OCI-M1 (cell line): Measurements from ENCODE around the gene CCDC24.
A peak's percentile ranks its signal among the peaks of the same experiment; 100 is the strongest.

Experiments
- DNase-seq: peaks from one replicate; lab custom pipeline; 2025; lab: John Stamatoyannopoulos, UW

Gene CCDC24

DNA sequence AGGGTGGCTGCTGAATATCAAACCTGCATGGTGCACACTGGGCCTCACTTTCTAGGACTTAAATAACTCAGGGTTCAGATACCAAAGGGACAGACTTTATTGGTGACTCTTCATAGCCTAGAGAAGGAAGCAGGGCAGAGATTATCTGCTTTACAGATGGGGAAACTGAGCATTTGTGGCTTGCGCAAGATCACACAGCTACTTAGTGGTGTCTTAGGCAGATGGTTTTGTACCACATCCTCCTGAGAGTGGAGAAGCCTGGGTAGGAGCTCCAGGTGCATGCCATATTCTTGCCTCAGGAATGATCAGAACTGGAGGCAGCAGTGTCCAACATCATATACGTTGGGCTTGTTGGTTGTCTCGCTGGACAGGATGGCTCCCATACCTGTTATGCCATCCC, 28.4 kb upstream of the CCDC24 start:
- DNase-seq = no peak

DNA sequence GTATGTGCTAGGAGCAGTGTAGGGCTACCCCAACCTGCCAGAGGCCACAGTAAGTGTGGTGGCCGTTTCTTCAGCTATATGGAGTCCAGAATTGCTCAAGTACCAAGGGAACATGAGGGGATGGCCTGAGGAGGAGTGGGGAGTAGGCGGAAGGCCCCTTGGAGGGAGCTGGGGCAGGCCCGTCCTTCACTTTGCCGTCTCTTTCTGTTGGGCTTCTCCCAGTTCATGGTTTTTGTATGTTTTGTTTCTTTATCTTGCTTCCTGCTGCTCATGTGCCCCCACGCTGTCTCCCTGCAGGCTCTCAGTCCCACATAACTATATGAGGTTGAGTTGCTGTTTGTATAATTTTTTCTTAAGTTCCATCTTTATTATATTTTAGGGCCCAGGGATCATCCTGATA, 27.5 kb upstream of the CCDC24 start:
- no peak for DNase-seq

DNA sequence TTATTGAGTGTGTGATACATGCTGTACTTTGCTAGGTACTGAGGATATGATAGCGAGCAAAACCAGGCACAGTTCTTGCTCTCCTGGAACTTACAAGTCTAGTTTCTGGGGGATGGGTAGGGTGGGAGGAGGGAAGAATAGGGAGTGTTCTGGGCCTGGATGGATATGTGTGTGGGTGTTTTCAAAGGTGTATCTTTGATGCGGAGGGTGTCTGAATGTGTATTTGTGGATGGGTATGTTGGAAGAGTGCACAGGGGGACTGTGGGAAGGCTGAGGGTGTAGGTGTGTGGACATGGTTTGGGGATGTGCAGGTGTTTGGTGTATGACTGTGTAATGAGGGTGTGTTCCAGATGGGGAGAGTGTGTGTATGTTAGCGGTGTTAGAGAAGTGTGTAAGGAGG, 26.1 kb upstream of the CCDC24 start:
- no peak for DNase-seq

DNA sequence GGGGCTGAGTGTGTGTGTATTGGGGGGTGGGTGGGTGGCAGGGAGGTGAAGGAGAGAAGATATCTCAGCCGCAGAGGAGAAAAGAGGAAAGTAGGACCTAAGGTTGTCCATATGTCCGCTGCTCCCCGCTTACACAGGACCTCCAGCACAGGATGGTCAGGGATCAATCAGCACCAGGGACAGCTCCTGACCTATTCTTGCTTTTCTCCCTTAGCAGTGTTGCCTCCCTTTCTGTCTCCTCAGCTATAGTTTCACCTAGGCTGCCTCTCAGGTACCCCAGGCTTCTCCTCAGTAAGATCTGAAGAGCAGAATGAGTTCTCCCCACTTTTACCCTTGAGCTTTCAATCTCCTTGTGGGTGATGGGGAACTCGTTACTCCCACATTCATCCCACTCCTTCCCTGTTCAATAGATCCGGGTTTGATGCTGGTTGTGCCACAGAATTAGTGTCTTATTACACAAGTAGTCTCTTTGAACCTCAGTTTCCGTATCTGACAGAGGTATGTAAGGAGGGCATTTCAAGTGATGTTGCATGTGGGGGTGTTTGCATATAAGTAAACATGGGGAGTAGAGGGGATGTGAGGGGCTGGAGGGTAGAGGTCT, 23.0 kb upstream of the CCDC24 start:
- DNase-seq = peak; percentile 55

DNA sequence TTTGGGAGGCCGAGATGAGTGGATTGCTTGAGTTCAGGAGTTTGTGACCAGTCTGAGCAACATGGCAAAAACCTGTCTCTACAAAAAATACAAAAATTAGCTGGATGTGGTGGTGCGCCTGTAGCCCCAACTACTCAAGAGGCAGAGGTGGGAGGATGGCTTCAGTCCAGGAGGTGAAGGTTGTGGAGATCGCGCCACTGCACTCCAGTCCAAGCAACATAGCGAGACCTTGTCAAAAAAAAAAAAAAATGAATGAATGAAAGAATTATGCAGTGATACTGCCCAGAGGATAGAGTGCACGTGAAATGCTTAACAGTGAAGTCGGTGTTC, 22.0 kb upstream of the CCDC24 start:
- DNase-seq = no peak

DNA sequence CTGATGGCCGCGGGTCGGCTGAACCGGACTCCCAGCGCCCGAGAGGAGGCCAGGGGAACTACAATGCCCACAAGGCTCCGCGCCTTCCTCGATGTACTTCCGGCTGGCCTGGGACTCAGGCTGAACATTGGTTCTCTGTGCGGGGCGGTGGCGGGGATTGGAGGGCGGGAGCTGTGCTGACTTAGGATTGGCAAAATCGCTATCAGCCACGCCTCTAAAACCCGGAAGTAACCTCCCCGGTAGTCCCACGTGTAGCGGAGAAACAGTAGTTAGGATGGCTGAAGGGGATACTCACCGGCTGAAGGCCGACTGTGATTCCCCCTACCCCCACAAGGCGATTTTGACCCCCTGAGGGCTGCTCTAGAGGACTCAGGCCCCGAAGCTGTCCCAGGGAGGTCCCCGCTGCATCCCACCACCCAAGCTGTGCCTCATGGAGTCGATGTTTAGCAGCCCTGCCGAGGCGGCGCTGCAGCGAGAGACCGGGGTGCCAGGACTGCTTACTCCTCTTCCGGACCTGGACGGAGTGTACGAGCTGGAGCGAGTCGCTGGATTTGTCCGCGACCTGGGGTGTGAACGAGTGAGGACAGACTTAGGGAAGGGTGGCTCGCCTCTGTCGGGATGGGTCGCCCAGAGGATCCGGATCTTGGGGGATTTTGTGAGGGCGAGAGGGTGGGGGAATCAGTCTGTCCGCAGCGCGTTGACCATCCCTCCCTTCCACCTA, 21.5 kb upstream of the CCDC24 start, which contains the start of gene DPH2:
Gene DPH2, plus strand, starts transcription at position 265 of the 721 bp plus-strand sequence. Its CDS starts 166 bp downstream, at position 431.
- DNase-seq = peak; percentile 98

DNA sequence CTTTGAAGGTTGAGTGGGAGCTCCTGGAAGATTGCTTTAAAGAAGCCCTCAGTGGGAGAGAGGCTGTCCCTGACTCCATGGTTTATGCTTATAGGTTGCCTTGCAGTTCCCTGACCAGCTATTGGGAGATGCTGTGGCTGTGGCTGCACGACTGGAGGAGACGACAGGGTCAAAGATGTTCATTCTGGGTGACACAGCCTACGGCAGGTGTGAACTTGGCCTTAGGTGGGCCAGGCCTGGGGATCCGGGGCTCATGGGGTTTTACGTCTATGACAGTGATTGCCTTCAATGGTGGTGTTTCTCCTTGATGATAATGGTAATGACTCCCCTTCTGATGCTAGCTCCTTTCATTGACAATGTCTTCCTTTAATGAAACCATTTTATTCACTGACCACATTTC, 20.9 kb upstream of the CCDC24 start:
- DNase-seq = no peak

DNA sequence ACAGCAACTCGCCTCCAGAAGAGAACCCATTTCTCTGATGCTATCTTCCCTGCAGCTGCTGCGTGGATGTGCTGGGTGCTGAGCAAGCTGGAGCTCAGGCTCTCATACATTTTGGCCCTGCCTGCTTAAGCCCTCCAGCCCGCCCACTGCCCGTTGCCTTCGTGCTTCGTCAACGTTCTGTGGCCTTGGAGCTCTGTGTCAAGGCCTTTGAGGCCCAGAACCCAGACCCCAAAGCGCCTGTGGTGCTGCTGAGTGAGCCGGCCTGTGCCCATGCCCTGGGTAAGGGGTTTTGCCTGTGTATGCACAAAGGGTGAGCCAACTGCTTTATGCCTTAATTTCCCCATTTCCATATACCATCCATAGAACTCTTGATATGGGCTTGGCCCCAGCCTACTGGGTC, 20.5 kb upstream of the CCDC24 start:
- DNase-seq = no peak

DNA sequence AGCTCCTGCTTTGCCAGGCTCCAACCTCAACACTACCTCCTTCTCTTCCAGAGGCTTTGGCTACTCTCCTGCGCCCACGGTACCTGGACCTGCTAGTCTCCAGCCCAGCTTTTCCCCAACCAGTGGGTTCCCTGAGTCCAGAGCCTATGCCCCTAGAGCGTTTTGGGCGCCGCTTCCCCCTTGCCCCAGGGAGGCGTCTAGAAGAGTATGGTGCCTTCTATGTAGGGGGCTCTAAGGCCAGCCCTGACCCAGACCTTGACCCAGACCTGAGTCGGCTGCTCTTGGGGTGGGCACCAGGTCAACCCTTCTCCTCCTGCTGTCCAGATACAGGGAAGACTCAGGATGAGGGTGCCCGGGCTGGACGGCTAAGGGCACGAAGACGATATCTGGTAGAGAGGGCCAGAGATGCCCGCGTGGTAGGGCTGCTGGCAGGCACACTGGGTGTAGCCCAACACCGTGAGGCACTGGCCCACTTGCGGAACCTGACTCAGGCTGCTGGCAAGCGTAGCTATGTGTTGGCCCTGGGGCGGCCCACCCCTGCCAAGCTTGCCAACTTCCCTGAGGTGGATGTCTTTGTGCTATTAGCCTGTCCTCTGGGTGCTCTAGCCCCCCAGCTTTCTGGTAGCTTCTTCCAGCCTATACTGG, 19.9 kb upstream of the CCDC24 start:
- DNase-seq = no peak

DNA sequence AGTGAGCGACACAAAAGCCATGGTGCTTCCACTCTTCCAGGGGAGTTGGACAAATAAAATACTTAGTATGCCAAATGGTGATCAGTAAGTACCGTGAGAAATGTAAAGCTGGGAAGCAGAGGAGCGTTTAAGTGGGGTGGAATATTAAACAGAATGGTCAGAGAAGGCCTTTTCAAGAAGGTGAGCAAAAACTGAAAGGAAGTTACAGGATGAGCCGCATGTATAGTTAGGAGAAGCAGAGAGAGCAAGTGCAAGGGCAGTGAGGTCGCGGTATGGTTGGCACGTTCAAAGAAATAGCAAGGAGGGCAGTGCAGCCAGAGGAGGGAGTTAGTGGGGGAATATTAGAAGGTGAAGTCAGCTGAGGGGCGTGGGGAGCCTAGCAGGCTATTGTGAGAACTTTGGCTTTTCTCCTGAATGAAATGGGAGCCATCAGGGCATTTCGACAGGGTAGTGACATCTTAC, 17.4 kb upstream of the CCDC24 start:
- no peak for DNase-seq

DNA sequence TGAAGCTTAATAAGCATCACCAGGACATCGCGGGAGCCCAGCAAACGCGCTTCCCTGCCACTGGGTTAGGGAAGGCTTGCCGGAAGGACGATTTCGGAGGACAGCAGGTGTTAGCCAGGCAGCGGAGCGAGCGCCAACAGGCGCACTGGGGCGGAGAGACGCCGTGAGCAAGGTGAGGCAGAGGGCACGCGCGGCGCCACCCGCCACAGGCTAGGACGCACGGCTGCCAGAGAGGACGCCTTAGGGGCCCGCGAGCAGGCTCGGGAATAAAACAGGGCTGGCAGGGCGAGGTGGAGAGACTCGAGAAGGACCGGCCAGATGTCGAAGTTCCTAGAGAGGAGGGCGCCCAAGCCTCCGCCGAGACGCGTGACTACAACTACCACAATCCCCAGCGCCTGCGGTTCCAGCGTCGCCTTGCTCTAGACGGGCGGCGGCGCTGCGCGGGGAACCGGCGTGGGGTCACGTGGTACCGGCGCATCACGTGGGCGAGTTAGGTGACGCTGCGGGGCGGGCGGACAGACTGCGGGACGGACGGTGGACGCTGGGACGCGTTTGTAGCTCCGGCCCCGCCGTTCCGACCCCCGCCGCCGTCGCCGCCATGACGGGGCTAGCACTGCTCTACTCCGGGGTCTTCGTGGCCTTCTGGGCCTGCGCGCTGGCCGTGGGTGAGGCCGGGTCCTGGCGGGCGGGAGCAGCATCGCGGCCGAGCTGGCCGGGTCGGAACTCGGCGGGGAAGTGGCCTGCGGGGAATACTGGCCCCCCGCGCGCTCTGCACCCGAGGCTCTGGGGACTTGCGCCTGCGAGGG, 16.8 kb upstream of the CCDC24 start, which contains the start of gene ATP6V0B:
Gene ATP6V0B, plus strand, starts transcription at position 518 of the 806 bp plus-strand sequence. Its CDS starts 81 bp downstream, at position 599.
- DNase-seq = peak; percentile 97

DNA sequence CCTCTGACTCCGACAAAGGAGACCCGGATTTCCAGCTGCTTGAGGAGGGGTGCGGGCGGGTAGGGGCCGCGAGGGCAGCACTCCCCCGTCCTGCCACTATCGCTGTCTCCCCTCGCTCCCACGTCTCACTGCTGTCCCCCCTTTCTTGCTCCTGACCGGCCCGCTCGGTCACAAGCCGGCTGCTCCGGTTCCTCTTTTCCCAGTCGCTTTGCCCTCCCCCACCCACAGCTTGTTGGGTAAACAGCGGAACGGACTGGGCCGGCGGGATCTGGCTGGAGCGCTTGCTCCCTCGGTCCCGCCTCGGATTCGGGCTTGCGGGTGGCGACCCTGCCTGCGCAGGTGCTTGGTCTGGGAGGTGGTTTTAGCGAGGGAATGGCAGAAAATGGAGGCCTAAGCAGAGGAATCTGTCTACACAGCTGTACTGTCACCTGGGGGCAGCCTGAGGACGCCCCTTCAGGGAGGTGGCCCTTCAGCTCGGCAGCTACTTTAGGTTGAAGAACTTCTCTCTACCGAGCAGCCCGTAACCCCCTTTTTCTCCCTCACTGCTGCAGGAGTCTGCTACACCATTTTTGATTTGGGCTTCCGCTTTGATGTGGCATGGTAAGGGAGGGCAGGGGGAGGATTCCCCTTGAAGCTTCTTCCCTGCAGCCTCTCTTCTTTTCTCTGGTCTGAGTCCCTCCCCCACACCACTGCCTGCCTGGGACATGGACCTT, 16.0 kb upstream of the CCDC24 start:
- peak; percentile 83 for DNase-seq

DNA sequence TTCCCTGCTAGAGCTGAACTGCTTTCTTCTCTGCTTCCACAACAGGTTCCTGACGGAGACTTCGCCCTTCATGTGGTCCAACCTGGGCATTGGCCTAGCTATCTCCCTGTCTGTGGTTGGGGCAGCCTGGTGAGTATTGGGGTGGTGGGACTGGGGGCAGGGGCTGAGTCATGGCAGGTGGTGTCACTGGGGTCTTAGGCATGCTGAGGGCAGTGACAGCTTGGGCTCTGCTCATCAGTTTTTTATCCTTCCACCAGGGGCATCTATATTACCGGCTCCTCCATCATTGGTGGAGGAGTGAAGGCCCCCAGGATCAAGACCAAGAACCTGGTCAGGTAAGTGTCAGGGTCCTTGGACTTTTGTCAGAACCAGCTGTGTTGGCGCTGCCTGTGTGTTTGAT, 15.4 kb upstream of the CCDC24 start:
- DNase-seq = no peak

DNA sequence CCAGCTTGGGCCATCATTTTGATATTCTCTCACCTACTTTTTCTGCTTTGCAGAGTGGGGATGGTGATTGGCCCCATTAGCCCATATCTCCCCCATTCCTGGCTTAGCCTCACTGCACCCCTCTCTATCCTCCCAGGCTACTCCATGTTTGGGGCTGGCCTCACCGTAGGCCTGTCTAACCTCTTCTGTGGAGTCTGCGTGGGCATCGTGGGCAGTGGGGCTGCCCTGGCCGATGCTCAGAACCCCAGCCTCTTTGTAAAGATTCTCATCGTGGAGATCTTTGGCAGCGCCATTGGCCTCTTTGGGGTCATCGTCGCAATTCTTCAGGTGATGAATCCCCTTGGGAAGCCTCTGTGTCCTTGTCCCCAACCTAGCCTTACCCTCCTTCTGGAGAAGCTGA, 14.5 kb upstream of the CCDC24 start:
- DNase-seq = no peak

DNA sequence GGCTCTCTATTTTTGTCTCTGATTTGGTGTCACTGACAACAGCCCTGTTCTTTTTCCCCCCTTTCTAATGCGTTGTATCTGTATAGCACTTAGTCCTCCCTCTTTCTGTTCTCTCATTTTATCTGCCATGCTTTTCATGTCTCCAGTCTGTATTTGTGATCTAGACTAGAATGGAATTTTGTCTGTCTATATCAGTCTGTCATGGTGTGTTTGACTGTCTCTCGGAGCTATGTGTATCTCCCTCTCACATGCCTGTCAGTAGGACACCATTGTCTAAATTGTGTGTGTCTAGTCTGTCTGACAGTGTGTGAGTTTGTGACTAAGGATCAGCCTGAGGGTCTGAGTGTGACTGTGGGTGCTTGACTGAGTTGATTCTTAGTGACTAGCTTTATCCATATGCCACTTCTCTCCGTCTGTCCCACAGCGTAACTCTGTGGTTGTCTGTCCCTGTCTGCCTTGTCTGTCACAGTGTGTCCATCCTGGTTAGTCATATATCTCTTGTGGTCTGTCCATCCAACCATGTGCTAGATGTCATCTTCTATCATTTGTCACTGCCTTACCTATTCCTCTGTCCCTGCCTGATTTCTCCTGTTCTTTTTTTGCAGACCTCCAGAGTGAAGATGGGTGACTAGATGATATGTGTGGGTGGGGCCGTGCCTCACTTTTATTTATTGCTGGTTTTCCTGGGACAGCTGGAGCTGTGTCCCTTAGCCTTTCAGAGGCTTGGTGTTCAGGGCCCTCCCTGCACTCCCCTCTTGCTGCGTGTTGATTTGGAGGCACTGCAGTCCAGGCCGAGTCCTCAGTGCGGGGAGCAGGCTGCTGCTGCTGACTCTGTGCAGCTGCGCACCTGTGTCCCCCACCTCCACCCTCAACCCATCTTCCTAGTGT, 13.8 kb upstream of the CCDC24 start:
- no peak for DNase-seq

DNA sequence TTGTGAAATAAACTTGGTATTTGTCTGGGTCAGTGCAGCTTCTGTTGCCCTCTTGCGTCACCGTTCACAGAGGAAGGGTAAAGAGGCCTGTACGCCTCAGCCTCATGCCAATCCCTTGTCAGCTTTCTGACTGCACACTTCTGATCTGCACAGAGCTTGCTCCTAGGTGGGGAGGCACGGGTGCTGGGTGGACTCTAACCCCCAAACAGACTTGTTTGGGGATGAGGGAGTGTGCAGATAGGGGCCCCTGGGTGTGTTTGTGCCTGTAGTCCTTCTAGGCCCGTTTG, 13.2 kb upstream of the CCDC24 start:
- no peak for DNase-seq

DNA sequence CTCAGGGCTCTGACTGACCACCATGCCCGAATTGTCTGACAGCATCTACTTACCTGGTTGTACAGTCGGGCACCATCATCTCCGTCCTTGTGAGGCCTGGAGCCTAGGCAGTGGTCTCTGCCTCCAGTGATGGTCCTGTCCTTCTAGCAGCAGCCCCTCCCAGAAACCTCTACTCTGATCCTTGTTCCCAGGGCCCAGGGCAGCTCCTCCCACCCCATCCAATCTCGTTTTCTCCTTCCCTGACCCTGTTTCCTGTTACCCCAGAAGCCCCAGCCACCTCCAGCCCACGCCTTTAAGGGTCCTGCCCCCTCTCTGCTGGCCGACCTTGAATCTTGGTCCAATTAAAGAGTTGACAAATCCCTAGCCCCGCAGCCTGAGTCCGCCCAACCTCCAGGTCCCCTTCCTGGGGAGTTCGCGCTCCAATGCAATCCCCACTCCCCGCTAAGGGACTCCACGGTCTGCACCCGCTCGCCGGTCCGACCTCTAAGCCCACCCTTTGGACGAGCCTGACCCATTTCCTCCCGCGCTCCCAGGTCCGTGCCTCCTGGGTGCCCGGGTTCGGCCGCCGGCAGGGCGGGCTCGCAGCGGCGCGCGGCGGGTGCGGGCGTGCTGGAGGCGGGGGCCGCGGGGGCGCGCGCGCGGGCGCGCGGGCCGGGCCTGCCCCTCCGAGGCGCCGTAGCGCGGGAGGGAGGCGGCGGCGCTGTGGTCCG, 12.7 kb upstream of the CCDC24 start, which contains the start of gene B4GALT2:
Gene B4GALT2, plus strand, starts transcription at position 660 of the 710 bp plus-strand sequence. CDS start 1,951 bp downstream, outside the sequence.
- peak; percentile 51 for DNase-seq

DNA sequence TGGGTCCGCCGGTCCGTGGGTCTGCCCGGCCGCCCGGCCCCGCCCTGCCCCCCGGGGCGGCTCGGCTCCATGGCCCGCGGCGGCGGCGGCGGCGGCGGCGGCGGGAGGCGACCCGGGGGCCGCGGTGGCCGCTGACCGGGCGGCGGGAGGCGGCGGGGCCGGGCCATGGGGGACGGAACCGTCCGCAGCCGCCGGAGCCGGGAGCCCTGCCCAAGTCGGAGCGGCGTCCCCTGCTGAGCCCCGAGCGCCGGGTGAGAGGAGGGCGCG, 12.2 kb upstream of the CCDC24 start:
- no peak for DNase-seq

DNA sequence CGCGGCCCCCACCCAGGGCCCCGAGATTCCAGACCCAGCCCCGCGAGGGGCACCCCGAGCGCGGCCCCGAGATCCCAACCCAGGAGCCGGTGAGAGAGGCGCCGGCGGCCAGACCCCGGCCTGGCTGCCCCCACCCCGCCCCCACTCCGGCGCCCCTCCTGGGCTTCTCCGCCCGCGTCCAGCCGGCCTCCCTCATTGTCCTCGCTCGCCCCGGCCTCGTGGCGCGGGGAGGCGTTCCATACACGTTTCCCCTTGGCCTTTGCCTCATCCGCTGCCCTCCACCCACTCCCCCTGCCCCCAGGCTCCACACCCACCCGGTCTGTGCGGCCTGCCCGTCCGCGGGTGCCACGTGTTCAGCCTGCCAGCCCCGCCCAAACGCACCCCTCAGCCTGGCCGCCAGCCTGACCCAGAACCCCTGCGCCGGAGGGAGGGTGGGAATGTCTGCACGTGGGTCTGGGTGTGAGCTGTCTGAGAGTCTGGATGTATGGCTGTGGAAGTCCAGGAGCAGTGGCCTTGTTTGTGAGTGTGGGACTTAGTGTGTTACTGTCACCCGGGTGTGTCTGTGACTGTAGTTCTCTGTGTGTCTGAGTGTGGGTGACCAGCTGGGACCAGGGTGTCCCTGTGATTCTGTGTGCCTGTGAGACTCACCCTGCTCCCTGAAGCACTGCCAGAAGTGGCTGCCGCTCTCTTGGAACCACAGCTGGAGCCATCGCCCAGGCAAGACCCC, 11.7 kb upstream of the CCDC24 start:
- peak; percentile 38 for DNase-seq
